Brain microvascular endothelial cell (primary cell): Measurements from ENCODE around the gene MOG.
"Not testable (repeated sequence)": the region's sequence is repeated elsewhere in the genome, so short reads cannot be mapped to it uniquely, and the experiment has no call there.

ENCODE experiments used
- DNase-seq: peaks from one replicate; pipeline ENCODE4 v3.0.0-alpha.2; 2020
- H3K27ac ChIP-seq: fragments of 250-450 bp; sonication (Bioruptor Pico); 2 replicates; pipeline ENCODE4 v1.5.1; 2020; ENCODE audit warnings: mild to moderate bottlenecking, moderate library complexity
- H3K27me3 ChIP-seq: fragments of 250-450 bp; sonication (Bioruptor Pico); replicated peaks from 2 replicates; pipeline ENCODE4 v1.5.1; 2020; ENCODE audit warnings: mild to moderate bottlenecking
- H3K36me3 ChIP-seq: fragments of 250-450 bp; sonication (Bioruptor Pico); replicated peaks from 2 replicates; pipeline ENCODE4 v1.5.1; 2020; ENCODE audit warnings: mild to moderate bottlenecking
- H3K4me3 ChIP-seq: 2 replicates; pipeline ENCODE4 v1.5.1; 2011; ENCODE audit warnings: low read depth, mild to moderate bottlenecking, control low read depth, low read length, moderate library complexity
- in situ Hi-C: cut with HindIII; loops from 2 replicates; pipeline ENCODE4 v1.10.0; 2017; ENCODE audit warnings: low sequenced_read_pairs, low pct_ligation_motif_present
- TF ChIP-seq, protein P1 (sequence below): IDR thresholded peaks from 2 replicates; pipeline ENCODE4 v1.5.1; 2011; ENCODE audit warnings: low read depth, mild to moderate bottlenecking, moderate library complexity, low read length, control low read depth, inconsistent platforms; ENCODE audit errors: missing control alignments

MOG gene

DNA sequence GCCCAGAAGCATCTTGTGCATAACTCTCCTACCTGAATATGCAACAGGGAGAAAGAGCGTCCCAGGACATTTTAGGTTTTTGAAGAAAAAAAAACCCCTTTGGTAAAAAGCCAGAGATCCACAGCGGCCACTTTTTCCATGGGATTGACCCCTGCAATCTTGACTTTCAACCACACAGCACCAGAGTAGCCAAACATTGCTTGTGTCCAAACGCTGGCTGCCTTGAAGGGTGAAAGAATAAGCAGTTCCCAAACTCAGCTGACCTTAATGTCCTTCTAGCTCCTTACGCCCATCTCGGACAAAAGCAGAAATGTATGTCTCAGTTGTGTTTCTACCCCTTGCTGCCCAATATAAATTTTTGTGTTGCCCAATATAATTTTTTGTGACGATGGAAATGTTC lies 1.2 kb upstream of the MOG start:
- DNase-seq, result no peak
- no peaks in the 10 kb centered on the region for H3K36me3 ChIP-seq
- H3K27ac ChIP-seq, result no peak overlapping the region
- no peak overlapping the region for H3K4me3 ChIP-seq
- H3K27me3 ChIP-seq, result peaks cover 4% of the 10 kb centered on the region
- in situ Hi-C loops, result no loop called here
- TF ChIP-seq, protein P1, sequence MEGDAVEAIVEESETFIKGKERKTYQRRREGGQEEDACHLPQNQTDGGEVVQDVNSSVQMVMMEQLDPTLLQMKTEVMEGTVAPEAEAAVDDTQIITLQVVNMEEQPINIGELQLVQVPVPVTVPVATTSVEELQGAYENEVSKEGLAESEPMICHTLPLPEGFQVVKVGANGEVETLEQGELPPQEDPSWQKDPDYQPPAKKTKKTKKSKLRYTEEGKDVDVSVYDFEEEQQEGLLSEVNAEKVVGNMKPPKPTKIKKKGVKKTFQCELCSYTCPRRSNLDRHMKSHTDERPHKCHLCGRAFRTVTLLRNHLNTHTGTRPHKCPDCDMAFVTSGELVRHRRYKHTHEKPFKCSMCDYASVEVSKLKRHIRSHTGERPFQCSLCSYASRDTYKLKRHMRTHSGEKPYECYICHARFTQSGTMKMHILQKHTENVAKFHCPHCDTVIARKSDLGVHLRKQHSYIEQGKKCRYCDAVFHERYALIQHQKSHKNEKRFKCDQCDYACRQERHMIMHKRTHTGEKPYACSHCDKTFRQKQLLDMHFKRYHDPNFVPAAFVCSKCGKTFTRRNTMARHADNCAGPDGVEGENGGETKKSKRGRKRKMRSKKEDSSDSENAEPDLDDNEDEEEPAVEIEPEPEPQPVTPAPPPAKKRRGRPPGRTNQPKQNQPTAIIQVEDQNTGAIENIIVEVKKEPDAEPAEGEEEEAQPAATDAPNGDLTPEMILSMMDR, result no peak

DNA sequence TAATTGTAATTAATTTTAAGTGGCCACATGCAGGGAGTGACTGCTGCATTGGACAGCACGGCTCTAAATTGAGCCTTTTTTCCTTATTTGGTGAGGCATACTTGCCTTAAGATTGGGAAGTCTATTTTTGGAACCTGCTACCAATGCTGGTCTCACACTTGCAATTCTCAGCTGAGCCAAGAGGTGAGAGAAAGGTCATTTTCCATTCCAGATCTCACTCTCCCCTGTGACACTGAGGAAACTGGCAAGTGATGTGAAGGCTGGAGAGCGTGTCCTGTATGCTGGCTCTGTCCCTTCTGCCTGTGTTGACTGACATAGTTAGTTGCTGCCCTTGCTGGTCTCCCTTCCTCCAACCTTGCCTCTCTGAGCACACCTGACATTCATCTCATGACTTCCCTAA lies 735 bp upstream of the MOG start:
- Histone ChIP-seq H3K36me3 (no peaks in the 10 kb centered on the region), H3K27me3 (peaks cover 4% of the 10 kb centered on the region), H3K4me3 (no peak overlapping the region), H3K27ac (no peak overlapping the region)
- no peak for DNase-seq
- in situ Hi-C loops, result no loop called here
- TF ChIP-seq, protein P1, result no peak

DNA sequence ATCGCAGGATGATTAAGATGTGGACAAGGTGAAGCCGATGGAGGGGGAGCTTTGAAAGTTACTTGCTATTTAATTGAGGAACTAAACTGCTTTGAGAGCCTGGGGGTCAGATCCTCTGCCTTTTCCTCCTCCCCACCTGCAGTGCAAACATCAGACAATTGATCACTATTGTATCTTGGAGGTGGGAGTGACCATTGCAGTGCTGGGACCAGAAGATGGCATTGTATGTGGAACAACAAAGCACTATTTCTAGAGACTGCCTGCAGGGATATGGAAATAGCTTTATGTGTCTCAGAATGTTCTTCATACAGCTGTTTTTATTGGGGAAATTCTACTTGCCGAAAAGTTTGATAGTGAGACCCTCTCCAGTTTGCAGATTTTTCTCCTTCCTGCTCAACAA lies 4.2 kb downstream of the MOG start:
- Histone ChIP-seq H3K27ac (no peak overlapping the region), H3K36me3 (no peaks in the 10 kb centered on the region), H3K4me3 (no peak overlapping the region), H3K27me3 (peaks cover 4% of the 10 kb centered on the region)
- no peak for DNase-seq
- in situ Hi-C loops, result no loop called here
- TF ChIP-seq, protein P1, result no peak

DNA sequence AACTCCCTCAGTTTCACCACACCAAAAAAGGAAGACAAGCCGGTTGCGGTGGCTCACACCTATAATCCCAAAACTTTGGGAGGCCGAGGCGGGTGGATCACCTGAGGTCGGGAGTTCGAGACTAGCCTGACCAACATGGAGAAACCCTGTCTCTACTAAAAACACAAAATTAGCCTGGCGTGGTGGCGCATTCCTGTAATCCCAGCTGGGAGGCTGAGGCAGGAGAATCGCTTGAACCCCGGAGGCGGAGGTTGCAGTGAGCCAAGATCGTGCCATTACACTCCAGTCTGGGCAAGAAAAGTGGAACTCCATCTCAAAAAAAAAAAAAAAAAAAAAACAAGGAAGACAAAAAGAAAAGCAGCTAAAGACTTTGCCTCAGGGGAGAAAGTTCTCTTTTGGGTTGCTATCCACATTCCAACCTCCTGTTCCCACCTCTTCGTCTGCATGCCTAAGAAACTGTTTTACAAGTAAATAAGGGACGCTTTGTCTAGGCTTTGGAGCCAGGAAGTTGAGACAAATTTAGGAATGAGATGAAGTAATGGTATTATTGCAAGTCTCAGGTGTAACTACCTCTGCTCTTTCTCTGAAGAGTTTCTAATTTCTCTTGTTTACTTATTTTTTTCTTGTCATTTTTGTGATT lies 4.7 kb downstream of the MOG start:
- H3K4me3 ChIP-seq, H3K27ac ChIP-seq, DNase-seq, H3K36me3 ChIP-seq, H3K27me3 ChIP-seq, in situ Hi-C loops: not testable (repeated sequence)

DNA sequence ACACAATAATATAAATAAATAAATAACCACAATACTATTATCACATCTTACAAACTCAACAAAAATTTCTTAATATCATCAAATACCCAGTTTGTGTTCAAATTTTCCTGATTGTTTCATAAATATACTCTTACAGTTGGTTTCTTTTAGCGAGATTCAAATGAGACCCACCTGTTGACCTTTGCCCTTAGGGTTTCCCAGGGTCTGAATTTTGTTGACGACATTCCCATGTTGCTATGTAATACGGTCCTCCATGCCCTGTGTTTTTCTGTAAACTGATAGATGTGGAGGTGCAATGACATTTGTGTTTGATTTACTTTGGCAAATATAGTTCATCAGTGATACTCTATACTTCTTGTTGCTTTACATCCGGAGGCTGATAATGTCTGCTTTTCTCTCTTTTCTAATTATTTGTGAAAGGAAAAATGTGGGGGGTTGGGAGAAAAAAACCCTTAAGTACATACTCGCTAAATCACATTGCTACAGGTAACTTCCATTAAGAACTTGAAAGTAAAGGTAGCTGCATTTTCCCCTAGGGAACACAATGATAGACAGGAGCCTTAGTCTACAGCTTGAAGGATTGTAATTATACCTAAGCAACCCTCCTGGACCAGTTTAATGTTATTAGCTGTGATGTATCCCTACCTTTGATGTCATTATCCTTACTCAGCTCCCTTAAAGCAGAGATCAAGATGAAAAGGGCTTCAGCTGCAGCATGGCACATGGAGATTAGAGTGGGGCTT lies 6.6 kb downstream of the MOG start:
- no peak for DNase-seq
- Histone ChIP-seq H3K27ac (no peak overlapping the region), H3K4me3 (no peak overlapping the region), H3K27me3 (no peaks in the 10 kb centered on the region), H3K36me3 (no peaks in the 10 kb centered on the region)
- TF ChIP-seq, protein P1, result no peak
- in situ Hi-C loops, result no loop called here

DNA sequence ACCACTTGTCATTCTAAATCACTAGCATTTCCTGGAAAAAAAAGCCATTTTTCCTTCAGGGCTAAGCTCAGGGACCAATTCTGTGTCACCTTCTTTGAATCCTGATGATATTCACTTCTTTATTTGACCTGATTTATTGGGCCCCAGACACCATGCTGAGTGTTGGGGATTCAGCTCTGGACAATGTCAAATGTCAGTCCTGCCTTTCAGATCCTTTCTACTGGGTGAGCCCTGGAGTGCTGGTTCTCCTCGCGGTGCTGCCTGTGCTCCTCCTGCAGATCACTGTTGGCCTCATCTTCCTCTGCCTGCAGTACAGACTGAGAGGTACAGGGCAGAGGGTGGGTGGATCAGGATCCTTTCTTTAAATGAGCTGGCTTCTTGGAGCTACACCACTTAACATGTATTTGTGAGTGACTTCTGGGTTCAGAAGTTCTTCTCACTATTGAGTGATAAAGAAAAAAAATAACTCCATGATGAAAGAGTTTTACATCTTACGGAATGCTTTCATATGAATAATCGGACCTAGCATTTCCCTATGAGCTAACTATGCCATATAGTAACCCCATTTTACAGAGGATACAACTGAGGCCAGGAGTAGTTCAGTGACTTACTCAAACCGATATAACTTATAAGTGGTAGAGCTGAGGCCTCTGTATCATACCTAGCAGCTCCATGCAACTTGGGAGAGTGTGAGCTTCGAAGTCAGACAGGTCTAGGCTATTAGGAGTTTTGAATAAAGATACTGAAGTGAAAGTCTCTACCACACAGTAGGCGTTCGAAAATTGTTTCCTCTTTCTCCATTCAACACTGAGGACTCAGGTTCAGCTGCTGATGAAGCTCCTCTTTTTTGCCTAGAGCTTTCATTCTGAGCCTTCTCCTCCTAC lies 9.3 kb downstream of the MOG start:
- TF ChIP-seq, protein P1, result no peak
- no peaks in the 10 kb centered on the region for H3K27me3 ChIP-seq
- H3K4me3 ChIP-seq, result no peak overlapping the region
- no peak for DNase-seq
- in situ Hi-C loops, result no loop called here
- no peaks in the 10 kb centered on the region for H3K36me3 ChIP-seq
- no peak overlapping the region for H3K27ac ChIP-seq
